SIG-M5 (cell line): ENCODE results near the gene HMG20A.

Experiments
- DNase-seq: peaks from one replicate; lab custom pipeline; 2025; lab: John Stamatoyannopoulos, UW

HMG20A gene

GRCh38 chr15:77430213-77430612 lies 9.5 kb downstream of the HMG20A start:
- no peak for DNase-seq

- no peak for DNase-seq
Observed at GRCh38 chr15:77430652-77431051, 10.0 kb downstream of the HMG20A start.

- DNase-seq, result no peak
Observed at GRCh38 chr15:77436822-77437221, 16.1 kb downstream of the HMG20A start.

GRCh38 chr15:77437264-77437663 lies 16.6 kb downstream of the HMG20A start:
- DNase-seq, result no peak

GRCh38 chr15:77440378-77440999 lies 19.8 kb downstream of the HMG20A start:
- no peak for DNase-seq

- no peak for DNase-seq
Observed at GRCh38 chr15:77446840-77447390, 26.2 kb downstream of the HMG20A start.

- DNase-seq, result no peak
Observed at GRCh38 chr15:77454265-77454664, 33.6 kb downstream of the HMG20A start.

- no peak for DNase-seq
Observed at GRCh38 chr15:77454951-77455350, 34.3 kb downstream of the HMG20A start.

GRCh38 chr15:77455696-77456321 lies 35.1 kb downstream of the HMG20A start:
- no peak for DNase-seq

- no peak for DNase-seq
Observed at GRCh38 chr15:77456746-77457145, 36.1 kb downstream of the HMG20A start.

GRCh38 chr15:77457191-77457904 lies 36.7 kb downstream of the HMG20A start:
- DNase-seq, result no peak

- no peak for DNase-seq
Observed at GRCh38 chr15:77457905-77458265, 37.2 kb downstream of the HMG20A start.

- no peak for DNase-seq
Observed at GRCh38 chr15:77459031-77459430, 38.3 kb downstream of the HMG20A start.

- DNase-seq, result no peak
Observed at GRCh38 chr15:77461486-77461885, 40.8 kb downstream of the HMG20A start.

GRCh38 chr15:77464129-77464865 lies 43.6 kb downstream of the HMG20A start:
- DNase-seq, result no peak

- no peak for DNase-seq
Observed at GRCh38 chr15:77466521-77466920, 45.8 kb downstream of the HMG20A start.

GRCh38 chr15:77468896-77469295 lies 48.2 kb downstream of the HMG20A start:
- DNase-seq, result no peak

- DNase-seq, result no peak
Observed at GRCh38 chr15:77470235-77470634, 49.5 kb downstream of the HMG20A start.

- DNase-seq, result no peak
Observed at GRCh38 chr15:77473328-77473727, 52.6 kb downstream of the HMG20A start.

GRCh38 chr15:77474310-77474988 lies 53.8 kb downstream of the HMG20A start:
- no peak for DNase-seq

- DNase-seq, result no peak
Observed at GRCh38 chr15:77475001-77475400, 54.3 kb downstream of the HMG20A start.

- no peak for DNase-seq
Observed at GRCh38 chr15:77475898-77476297, 55.2 kb downstream of the HMG20A start.
